Mucosa of stomach (tissue), 1 donor: Measurements from ENCODE around the gene TIRAP.

Experiments used
- H3K27me3 ChIP-seq: one replicate; pipeline ENCODE4 v1.7.0; 2013; ENCODE audit warnings: mild to moderate bottlenecking, low read length; ENCODE audit not compliant: control insufficient read depth, insufficient read depth
- H3K36me3 ChIP-seq: one replicate; pipeline ENCODE4 v1.7.0; 2013; ENCODE audit warnings: low read length; ENCODE audit not compliant: control insufficient read depth, insufficient read depth
- H3K4me1 ChIP-seq: one replicate; pipeline ENCODE4 v1.7.0; 2013; ENCODE audit warnings: mild to moderate bottlenecking, low read length; ENCODE audit not compliant: control insufficient read depth, insufficient read depth
- H3K4me3 ChIP-seq: one replicate; pipeline ENCODE4 v1.7.0; 2013; ENCODE audit warnings: low read length
- H3K9ac ChIP-seq: one replicate; pipeline ENCODE4 v1.7.0; 2013; ENCODE audit warnings: mild to moderate bottlenecking, low read length, moderate library complexity
- H3K9me3 ChIP-seq: one replicate; pipeline ENCODE4 v1.7.0; 2013; ENCODE audit warnings: mild to moderate bottlenecking, low read length, moderate library complexity; ENCODE audit not compliant: control insufficient read depth
- donor health status: Pancreatic carcinoma.

Gene TIRAP

DNA sequence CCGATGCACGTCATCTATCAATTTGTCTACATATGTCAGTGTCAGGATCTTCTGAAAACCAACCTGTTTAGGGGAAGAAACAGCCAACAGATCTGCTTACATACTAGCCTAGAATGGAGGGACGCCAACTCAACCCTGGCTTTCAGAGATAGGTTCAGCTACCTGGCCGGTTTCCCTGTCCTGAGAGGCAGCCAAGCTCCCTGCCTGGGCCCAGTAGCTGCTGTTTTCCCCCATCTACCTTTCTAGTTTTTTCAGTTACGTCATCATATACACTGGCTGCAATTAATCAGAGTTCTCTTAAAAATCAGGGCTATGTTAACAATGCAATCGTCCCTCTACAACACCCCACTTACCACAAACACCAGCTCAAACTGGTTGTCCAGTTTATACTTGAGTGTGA lies 15.2 kb upstream of the TIRAP start:
- H3K4me1 ChIP-seq: peaks cover 9% of the 10 kb centered on the region
- H3K9ac ChIP-seq: peak overlapping the region; percentile 94
- peaks cover 23% of the 10 kb centered on the region for H3K36me3 ChIP-seq
- no peaks in the 10 kb centered on the region for H3K27me3 ChIP-seq
- no peaks in the 10 kb centered on the region for H3K9me3 ChIP-seq
- H3K4me3 ChIP-seq: peak overlapping the region; percentile 34

DNA sequence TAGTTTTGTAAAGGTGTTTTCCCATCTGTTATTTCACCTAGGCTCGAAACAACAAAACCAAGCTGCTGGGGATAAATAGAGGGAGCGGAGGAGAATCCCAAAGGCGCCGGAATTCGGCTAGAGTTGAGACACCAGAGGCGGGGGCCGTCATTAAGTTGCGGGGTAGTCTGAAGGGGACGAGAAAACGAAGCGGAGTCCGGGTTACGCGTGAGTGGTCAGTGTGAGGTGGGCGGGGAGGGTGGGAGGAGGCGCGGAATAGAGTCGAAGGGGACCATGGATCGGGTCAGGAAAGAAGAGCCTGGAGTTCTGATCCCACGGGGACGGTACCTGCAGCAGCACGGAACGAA lies 14.6 kb upstream of the TIRAP start:
- Histone ChIP-seq H3K27me3 (no peaks in the 10 kb centered on the region), H3K9me3 (no peaks in the 10 kb centered on the region), H3K4me3 (peak overlapping the region; percentile 34), H3K9ac (peak overlapping the region; percentile 94), H3K4me1 (peaks cover 9% of the 10 kb centered on the region), H3K36me3 (peaks cover 20% of the 10 kb centered on the region)

DNA sequence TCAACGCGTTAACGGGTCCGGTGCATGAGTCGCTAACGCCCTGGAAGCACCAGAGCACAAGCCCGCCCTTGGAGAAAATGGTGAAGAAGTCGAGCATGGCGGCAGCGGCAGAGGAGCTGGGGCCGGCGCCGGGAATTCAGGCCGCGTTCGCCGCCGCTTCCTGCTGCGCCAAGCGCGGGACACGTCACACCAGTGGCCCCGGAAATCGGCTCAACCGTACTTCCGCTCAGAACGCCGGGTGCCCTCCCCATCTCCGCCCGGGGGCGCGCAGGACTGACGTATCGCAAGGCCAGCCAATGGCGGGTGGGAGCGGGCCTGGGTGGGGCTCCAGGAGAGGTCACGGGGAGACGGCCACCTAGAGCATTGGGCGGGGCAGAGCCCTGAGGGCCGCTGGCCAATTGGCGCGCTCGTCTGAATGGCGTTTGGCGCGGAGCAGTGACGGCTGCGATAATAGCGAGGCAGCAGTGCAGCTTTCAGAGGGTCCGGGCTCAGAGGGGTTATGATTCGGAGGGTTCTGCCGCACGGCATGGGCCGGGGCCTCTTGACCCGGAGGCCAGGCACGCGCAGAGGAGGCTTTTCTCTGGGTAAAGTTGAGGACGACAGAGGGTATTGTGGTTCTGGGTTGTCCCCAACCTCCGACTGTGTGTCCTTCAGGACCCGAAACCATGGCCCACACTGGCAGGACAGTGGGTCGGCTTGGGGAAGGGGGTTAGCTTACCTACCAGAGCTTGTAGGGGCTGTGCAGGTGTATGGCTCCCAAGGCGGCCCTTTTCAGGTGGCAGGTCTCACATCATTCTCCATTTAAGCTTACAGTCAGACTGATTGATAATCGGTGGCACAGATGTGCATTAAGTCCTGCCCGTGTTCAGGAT lies 13.9 kb upstream of the TIRAP start, which contains the start of the genes FOXRED1 and SRPRA:
TSS of gene FOXRED1 (plus strand) at position 447 of the 872 bp plus-strand sequence. CDS start at position 500, 53 bp downstream.
TSS of gene SRPRA (minus strand) at position 188 of the 872 bp plus-strand sequence. CDS start at position 97, 91 bp downstream.
- no peaks in the 10 kb centered on the region for H3K9me3 ChIP-seq
- H3K27me3 ChIP-seq: no peaks in the 10 kb centered on the region
- peak within 1 kb of the TSS; percentile 94 for H3K4me3 ChIP-seq
- H3K9ac ChIP-seq: peak within 1 kb of the TSS; percentile 94
- H3K36me3 ChIP-seq: peaks cover 19% of the 10 kb centered on the region
- H3K4me1 ChIP-seq: peaks cover 9% of the 10 kb centered on the region

DNA sequence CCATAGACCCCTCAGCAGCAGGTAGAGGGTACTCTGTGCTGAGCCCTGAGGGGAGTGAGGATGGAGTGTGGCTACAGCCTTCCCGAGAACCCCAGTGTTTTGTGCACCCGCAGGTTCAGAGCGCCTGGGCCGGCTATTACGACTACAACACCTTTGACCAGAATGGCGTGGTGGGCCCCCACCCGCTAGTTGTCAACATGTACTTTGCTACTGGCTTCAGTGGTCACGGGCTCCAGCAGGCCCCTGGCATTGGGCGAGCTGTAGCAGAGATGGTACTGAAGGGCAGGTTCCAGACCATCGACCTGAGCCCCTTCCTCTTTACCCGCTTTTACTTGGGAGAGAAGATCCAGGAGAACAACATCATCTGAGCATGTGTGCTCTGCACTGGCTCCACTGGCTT lies 5.6 kb upstream of the TIRAP start:
- Histone ChIP-seq H3K9ac (no peak overlapping the region), H3K4me1 (peaks cover 6% of the 10 kb centered on the region), H3K9me3 (no peaks in the 10 kb centered on the region), H3K36me3 (peaks cover 4% of the 10 kb centered on the region), H3K4me3 (no peak overlapping the region), H3K27me3 (no peaks in the 10 kb centered on the region)

DNA sequence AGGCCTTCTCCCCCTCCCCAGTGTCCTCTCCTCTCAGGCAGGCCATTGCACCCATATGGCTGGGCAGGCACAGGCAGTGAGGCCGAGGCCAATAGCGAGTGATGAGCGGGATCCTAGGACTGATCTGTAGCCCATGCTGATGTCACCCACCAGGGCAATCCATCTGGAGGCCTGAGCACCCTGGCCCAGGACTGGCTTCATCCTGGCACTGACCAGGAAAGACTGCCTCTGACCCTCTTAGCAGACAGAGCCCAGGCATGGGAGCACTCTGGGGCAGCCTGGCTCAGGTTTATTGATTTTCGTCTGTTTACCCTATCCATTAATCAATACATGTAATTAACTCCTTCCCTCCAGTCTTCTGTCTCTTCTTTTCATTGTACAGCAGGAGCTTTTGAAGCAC lies 5.1 kb upstream of the TIRAP start:
- Histone ChIP-seq H3K4me1 (peaks cover 6% of the 10 kb centered on the region), H3K36me3 (peaks cover 4% of the 10 kb centered on the region), H3K9me3 (no peaks in the 10 kb centered on the region), H3K4me3 (no peak overlapping the region), H3K27me3 (no peaks in the 10 kb centered on the region), H3K9ac (no peak overlapping the region)

GRCh38 chr11:126279191-126279590 lies 3.7 kb upstream of the TIRAP start:
- Histone ChIP-seq H3K36me3 (no peaks in the 10 kb centered on the region), H3K27me3 (no peaks in the 10 kb centered on the region), H3K9ac (no peak overlapping the region), H3K4me1 (peaks cover 6% of the 10 kb centered on the region), H3K9me3 (no peaks in the 10 kb centered on the region), H3K4me3 (no peak overlapping the region)

DNA sequence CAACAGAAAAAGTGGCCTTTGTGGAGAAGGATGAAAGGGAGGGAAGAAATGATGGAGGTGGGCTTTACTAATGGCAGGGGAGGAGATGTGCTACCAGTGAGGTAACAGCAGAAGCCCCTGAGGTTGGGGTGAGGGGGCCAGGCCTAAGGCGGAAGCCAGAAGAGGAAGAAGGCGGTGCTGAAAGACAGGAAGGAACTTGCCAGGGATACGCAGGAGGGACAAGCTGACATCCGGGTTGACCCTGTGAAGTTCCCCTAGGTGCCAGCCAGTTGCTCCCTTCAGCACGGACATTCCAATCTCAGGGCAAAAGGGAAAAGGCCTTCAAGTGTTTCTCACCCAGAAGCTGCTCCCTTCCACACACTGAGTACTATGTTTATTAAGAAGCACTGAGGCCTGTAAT lies 2.3 kb upstream of the TIRAP start:
- Histone ChIP-seq H3K36me3 (no peaks in the 10 kb centered on the region), H3K4me1 (peaks cover 12% of the 10 kb centered on the region), H3K9me3 (no peaks in the 10 kb centered on the region), H3K27me3 (no peaks in the 10 kb centered on the region), H3K4me3 (no peak overlapping the region), H3K9ac (no peak overlapping the region)

- H3K4me3 ChIP-seq: no peak overlapping the region
- no peaks in the 10 kb centered on the region for H3K36me3 ChIP-seq
- no peak overlapping the region for H3K9ac ChIP-seq
- no peaks in the 10 kb centered on the region for H3K9me3 ChIP-seq
- peaks cover 12% of the 10 kb centered on the region for H3K4me1 ChIP-seq
- H3K27me3 ChIP-seq: no peaks in the 10 kb centered on the region
Observed at GRCh38 chr11:126281245-126281644, 1.6 kb upstream of the TIRAP start.

DNA sequence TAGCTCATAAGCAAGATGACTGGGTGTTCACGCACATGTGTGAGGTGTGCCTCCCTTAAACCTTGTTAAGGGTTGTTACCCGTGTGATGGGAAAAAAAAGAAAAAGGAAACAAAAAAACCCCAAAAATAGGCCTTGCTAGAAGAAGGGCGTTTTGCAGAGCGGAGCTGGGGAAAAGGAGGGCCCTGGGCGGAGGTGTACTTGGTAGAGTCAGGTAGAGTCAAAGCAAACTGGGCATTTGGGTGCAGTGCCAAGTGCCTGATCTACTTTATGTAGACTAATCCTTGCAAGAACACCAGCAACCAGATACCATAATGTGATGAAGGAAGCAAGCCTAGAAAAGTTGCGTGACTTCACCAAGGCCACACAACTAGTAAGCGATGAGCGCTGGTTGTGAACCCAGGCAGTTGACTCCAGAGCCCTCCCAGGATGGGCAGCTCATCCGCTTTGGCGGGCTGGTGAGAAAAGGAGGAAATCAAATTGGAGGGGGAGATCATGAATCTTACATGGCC lies 1.2 kb upstream of the TIRAP start:
- Histone ChIP-seq H3K27me3 (no peaks in the 10 kb centered on the region), H3K36me3 (no peaks in the 10 kb centered on the region), H3K4me3 (no peak overlapping the region), H3K4me1 (peaks cover 12% of the 10 kb centered on the region), H3K9ac (no peak overlapping the region), H3K9me3 (no peaks in the 10 kb centered on the region)

- Histone ChIP-seq H3K9me3 (no peaks in the 10 kb centered on the region), H3K27me3 (no peaks in the 10 kb centered on the region), H3K36me3 (no peaks in the 10 kb centered on the region), H3K4me1 (peaks cover 12% of the 10 kb centered on the region), H3K4me3 (peak overlapping the region; percentile 74), H3K9ac (peak overlapping the region; percentile 80)
Observed at GRCh38 chr11:126282361-126282735, 545 bp upstream of the TIRAP start.

DNA sequence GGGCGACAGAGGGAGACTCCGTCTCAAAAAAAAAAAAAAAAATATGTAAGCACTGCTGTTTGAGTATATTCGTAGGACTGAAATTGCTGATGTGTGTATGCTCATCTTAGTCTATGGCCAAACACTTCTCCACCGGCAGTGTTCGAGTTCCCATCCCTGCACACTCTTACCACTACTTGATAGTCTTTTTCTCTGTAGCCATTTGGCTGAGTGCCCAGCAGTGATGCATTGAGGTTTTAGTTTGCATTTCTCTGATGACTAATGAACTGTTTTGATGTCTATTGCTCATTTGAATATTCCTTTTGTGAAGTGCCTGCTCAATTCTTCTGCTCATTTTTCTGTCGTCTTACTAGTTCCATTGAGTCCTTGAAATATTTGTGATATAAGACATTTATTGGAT lies 1.9 kb downstream of the TIRAP start:
- Histone ChIP-seq H3K9ac (no peak overlapping the region), H3K4me1 (peaks cover 12% of the 10 kb centered on the region)

GRCh38 chr11:126288237-126288636 lies 5.3 kb downstream of the TIRAP start:
- no peak overlapping the region for H3K4me3 ChIP-seq
- H3K4me1 ChIP-seq: peaks cover 6% of the 10 kb centered on the region
- H3K36me3 ChIP-seq: no peaks in the 10 kb centered on the region
- H3K9me3 ChIP-seq: no peaks in the 10 kb centered on the region
- no peaks in the 10 kb centered on the region for H3K27me3 ChIP-seq
- H3K9ac ChIP-seq: no peak overlapping the region

More for the DNA sequence above, 1.9 kb downstream of the TIRAP start:
- Histone ChIP-seq H3K36me3 (no peaks in the 10 kb centered on the region), H3K27me3 (no peaks in the 10 kb centered on the region), H3K4me3 (no peak overlapping the region), H3K9me3 (no peaks in the 10 kb centered on the region)
